ENCODE results near the gene CCDC50. TPM values are rescaled to one million over a fixed set of nuclear protein-coding genes. Genes with fewer than 3 reads are reported as not detected.

CCDC50 gene
- total RNA-seq, 1 donor from 2014 or later = 89.9 TPM

DNA sequence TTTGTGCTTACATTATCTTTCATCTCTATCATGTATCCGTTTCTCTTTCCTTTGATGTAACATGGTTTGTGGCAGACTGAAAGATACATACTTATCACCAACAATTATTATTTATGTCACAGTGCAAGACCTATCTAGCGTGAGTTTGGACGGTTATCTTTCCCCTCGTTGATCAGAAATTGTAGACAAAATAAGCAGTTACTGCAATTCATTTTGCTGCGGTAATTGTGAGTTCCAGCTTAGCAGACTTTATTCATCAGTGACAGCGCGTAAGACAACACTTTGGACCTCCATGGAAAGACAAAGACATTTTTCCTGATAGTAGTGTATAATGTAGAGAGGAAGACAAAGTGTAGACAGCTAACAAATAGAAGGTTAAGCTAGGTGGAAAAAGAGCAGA, 52.1 kb downstream of the CCDC50 start:
- H3K36me3 Mint-ChIP-seq (ENCODE audit: low read depth, unreplicated experiment) = peaks cover 13% of the 10 kb centered on the region
- no peaks in the 10 kb centered on the region for H3K9me3 Mint-ChIP-seq (ENCODE audit: unreplicated experiment)
- H3K4me1 Mint-ChIP-seq (ENCODE audit: low read depth, unreplicated experiment) = peaks cover 30% of the 10 kb centered on the region
- no peaks in the 10 kb centered on the region for H3K9me3 ChIP-seq (ENCODE audit: insufficient read depth, low read depth, low read length)
- DNase-seq (ENCODE audit: low read depth) (no peak), FAIRE-seq (no peak)
- no peak overlapping the region for H3K27ac ChIP-seq (ENCODE audit: low read depth, low read length)
- H3K4me2 ChIP-seq (ENCODE audit: low read length) = no peak overlapping the region
- H3K27ac Mint-ChIP-seq (ENCODE audit: unreplicated experiment) = no peak overlapping the region
- H3K4me3 ChIP-seq (ENCODE audit: insufficient read depth, low read depth, low read length) = no peak overlapping the region
- H4K20me1 ChIP-seq (ENCODE audit: insufficient read depth, low read length) = no peaks in the 10 kb centered on the region
- TF ChIP-seq EZH2 (IDR thresholded peaks at IDR 0.05; ENCODE audit: insufficient read depth, low read length) = no peak
- TF ChIP-seq CTCF (IDR thresholded peaks at IDR 0.05; ENCODE audit: insufficient read depth, low read depth, low read length) = no peak
- no peak overlapping the region for H3K4me3 Mint-ChIP-seq (ENCODE audit: unreplicated experiment)
- H3K79me2 ChIP-seq (ENCODE audit: insufficient read depth, low read length) = peaks cover 16% of the 10 kb centered on the region
- peaks cover 15% of the 10 kb centered on the region for H3K4me1 ChIP-seq (ENCODE audit: insufficient read depth, low read length)
- H2AFZ ChIP-seq (ENCODE audit: low read depth, low read length) = no peak overlapping the region
- H3K36me3 ChIP-seq (ENCODE audit: insufficient read depth, low read length) = peaks cover 35% of the 10 kb centered on the region
- H3K27me3 ChIP-seq (ENCODE audit: insufficient read depth, low read length) = no peaks in the 10 kb centered on the region
- H3K27me3 Mint-ChIP-seq (ENCODE audit: low read depth, unreplicated experiment) = no peaks in the 10 kb centered on the region
- no peak overlapping the region for H3K9ac ChIP-seq (ENCODE audit: low read length)

DNA sequence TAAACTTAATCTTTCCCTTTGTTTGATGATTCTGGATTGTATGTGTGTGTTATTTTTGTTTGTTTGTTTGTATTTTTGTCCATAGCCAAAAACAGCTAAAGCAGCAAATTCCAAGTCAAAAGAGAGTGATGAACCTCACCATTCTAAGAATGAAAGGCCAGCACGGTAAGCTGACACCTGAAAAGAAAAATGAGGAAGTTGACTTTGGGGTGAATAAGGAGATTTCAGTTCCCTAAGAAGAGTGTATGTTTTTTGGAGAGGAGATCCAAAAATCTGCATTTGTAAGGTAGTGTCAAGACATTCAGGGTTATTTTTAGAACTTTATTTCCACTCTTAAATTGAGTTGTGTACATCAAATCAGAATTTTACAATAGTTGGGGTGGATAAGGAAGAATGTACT, 53.5 kb downstream of the CCDC50 start:
- Mint-ChIP-seq H3K9me3 (ENCODE audit: unreplicated experiment) (no peaks in the 10 kb centered on the region), H3K27ac (ENCODE audit: unreplicated experiment) (no peak overlapping the region), H3K4me3 (ENCODE audit: unreplicated experiment) (no peak overlapping the region), H3K27me3 (ENCODE audit: low read depth, unreplicated experiment) (no peaks in the 10 kb centered on the region), H3K4me1 (ENCODE audit: low read depth, unreplicated experiment) (peaks cover 19% of the 10 kb centered on the region), H3K36me3 (ENCODE audit: low read depth, unreplicated experiment) (peaks cover 13% of the 10 kb centered on the region)
- peaks cover 6% of the 10 kb centered on the region for H3K4me1 ChIP-seq (ENCODE audit: insufficient read depth, low read length)
- peaks cover 16% of the 10 kb centered on the region for H3K79me2 ChIP-seq (ENCODE audit: insufficient read depth, low read length)
- H3K27me3 ChIP-seq (ENCODE audit: insufficient read depth, low read length) = no peaks in the 10 kb centered on the region
- no peak for FAIRE-seq
- H3K4me3 ChIP-seq (ENCODE audit: insufficient read depth, low read depth, low read length) = no peak overlapping the region
- no peak for DNase-seq (ENCODE audit: low read depth)
- no peaks in the 10 kb centered on the region for H3K9me3 ChIP-seq (ENCODE audit: insufficient read depth, low read depth, low read length)
- H3K27ac ChIP-seq (ENCODE audit: low read depth, low read length) = no peak overlapping the region
- H3K36me3 ChIP-seq (ENCODE audit: insufficient read depth, low read length) = peaks cover 35% of the 10 kb centered on the region
- TF ChIP-seq EZH2 (IDR thresholded peaks at IDR 0.05; ENCODE audit: insufficient read depth, low read length) (no peak), CTCF (IDR thresholded peaks at IDR 0.05; ENCODE audit: insufficient read depth, low read depth, low read length) (no peak)
- no peak overlapping the region for H2AFZ ChIP-seq (ENCODE audit: low read depth, low read length)
- no peaks in the 10 kb centered on the region for H4K20me1 ChIP-seq (ENCODE audit: insufficient read depth, low read length)
- H3K4me2 ChIP-seq (ENCODE audit: low read length) = no peak overlapping the region
- no peak overlapping the region for H3K9ac ChIP-seq (ENCODE audit: low read length)

- H3K4me2 ChIP-seq (ENCODE audit: low read length) = no peak overlapping the region
- peaks cover 3% of the 10 kb centered on the region for H3K4me1 ChIP-seq (ENCODE audit: insufficient read depth, low read length)
- FAIRE-seq (peak; percentile 17), DNase-seq (ENCODE audit: low read depth) (peak; percentile 47)
- Mint-ChIP-seq H3K27me3 (ENCODE audit: low read depth, unreplicated experiment) (no peaks in the 10 kb centered on the region), H3K27ac (ENCODE audit: unreplicated experiment) (no peak overlapping the region), H3K9me3 (ENCODE audit: unreplicated experiment) (no peaks in the 10 kb centered on the region), H3K4me3 (ENCODE audit: unreplicated experiment) (no peak overlapping the region), H3K4me1 (ENCODE audit: low read depth, unreplicated experiment) (peaks cover 15% of the 10 kb centered on the region), H3K36me3 (ENCODE audit: low read depth, unreplicated experiment) (peaks cover 13% of the 10 kb centered on the region)
- no peak overlapping the region for H3K27ac ChIP-seq (ENCODE audit: low read depth, low read length)
- H3K27me3 ChIP-seq (ENCODE audit: insufficient read depth, low read length) = no peaks in the 10 kb centered on the region
- no peaks in the 10 kb centered on the region for H4K20me1 ChIP-seq (ENCODE audit: insufficient read depth, low read length)
- H3K79me2 ChIP-seq (ENCODE audit: insufficient read depth, low read length) = peaks cover 16% of the 10 kb centered on the region
- H2AFZ ChIP-seq (ENCODE audit: low read depth, low read length) = no peak overlapping the region
- H3K4me3 ChIP-seq (ENCODE audit: insufficient read depth, low read depth, low read length) = no peak overlapping the region
- H3K9ac ChIP-seq (ENCODE audit: low read length) = no peak overlapping the region
- TF ChIP-seq CTCF (IDR thresholded peaks at IDR 0.05; ENCODE audit: insufficient read depth, low read depth, low read length) (no peak), EZH2 (IDR thresholded peaks at IDR 0.05; ENCODE audit: insufficient read depth, low read length) (no peak)
- no peaks in the 10 kb centered on the region for H3K9me3 ChIP-seq (ENCODE audit: insufficient read depth, low read depth, low read length)
- H3K36me3 ChIP-seq (ENCODE audit: insufficient read depth, low read length) = peaks cover 35% of the 10 kb centered on the region
Observed at GRCh38 chr3:191383124-191383523, 53.9 kb downstream of the CCDC50 start.
